HG03159 (cell line): ENCODE measurements around the gene PDE7B.
A peak's percentile ranks its signal among the peaks of the same experiment; 100 is the strongest.
"Not testable (repeated sequence)": the region's sequence is repeated elsewhere in the genome, so short reads cannot be mapped to it uniquely, and the experiment has no call there.

ENCODE experiments used
- ATAC-seq: cut with Tn5 transposase; IDR thresholded peaks from one replicate; pipeline ENCODE4 v1.9.1; 2021; ENCODE audit warnings: mild to moderate bottlenecking, moderate library complexity; ENCODE audit not compliant: unreplicated experiment

Gene PDE7B

DNA sequence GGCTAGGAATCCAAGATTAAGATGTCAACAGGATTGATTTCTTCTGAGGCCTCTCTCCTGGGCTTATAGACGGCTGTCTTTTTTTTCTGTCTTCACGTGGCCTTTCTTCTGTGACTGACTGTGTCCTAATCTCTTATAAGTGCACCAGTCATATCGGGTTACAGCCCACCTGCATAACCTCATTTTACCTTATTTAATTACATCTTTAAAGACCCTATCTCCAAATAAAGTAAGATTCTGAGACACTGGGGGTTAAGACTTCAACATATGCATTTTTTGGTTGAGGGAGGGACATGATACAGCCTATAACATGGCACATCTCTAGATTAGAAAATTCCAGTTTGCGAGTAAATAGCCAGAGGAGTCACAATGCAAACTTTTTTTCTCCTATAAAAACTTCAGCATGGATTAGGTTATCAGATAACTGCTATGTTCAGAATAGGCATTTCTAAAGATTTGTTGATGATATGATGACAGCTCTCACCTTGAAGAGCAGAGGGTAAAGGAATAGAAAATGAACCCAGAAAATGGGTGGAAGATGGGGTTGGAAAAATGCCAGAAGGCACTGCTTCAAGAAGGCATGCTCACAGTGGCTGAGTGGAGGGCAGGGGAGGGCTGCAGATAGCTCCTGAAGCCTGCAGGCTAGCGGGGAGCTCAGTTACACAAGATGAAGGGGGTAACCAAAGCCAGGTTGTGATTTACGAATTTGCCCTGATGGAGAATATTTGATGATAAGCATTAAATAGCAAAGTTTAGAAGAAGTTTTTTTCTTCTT lies 8.7 kb upstream of the PDE7B start:
- no peak for ATAC-seq

GRCh38 chr6:135850882-135851281 lies 619 bp upstream of the PDE7B start:
- ATAC-seq: no peak

GRCh38 chr6:135852746-135853145 lies 1.2 kb downstream of the PDE7B start:
- ATAC-seq: no peak

GRCh38 chr6:135853227-135853626 lies 1.7 kb downstream of the PDE7B start:
- ATAC-seq: no peak

GRCh38 chr6:135853986-135854385 lies 2.5 kb downstream of the PDE7B start:
- no peak for ATAC-seq

DNA sequence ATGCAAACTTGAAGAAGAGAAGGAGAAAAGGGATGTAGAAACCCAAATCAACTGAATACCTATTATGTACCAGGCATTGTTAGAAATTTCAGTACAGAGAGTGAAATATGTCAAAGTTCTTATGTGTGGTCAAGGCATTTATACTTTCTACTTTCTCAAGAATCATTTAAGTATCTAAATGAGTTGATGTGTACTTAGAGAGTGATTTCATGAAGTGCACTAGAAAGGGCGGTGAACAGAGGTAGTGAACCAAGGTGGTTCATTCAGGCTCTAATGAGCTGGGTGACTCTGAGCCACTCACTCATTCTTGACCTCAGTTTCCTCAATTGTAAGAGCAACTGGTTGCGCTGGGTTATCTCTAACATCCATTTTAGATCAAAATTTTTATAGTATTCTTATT lies 3.3 kb downstream of the PDE7B start:
- peak; percentile 41 for ATAC-seq

GRCh38 chr6:135858931-135859330 lies 7.4 kb downstream of the PDE7B start:
- no peak for ATAC-seq

DNA sequence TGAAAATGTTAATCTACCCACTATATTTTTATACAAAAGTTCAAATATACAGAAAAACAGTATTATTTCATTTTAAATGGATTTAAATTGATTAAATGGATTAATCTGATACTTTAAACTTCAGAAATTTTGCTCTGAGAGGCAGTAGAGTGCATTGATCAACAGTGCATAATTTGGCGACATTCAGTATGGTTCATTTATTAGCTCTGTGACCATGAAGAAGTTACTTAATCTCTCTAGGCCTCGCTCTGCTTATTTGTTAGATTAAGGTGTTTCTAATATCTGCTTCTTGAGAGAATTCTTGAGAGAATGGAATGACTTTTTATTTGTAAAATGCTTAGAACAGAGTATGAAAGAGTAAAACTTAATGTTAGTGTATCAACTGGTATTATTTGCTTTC lies 8.9 kb downstream of the PDE7B start:
- ATAC-seq: no peak

DNA sequence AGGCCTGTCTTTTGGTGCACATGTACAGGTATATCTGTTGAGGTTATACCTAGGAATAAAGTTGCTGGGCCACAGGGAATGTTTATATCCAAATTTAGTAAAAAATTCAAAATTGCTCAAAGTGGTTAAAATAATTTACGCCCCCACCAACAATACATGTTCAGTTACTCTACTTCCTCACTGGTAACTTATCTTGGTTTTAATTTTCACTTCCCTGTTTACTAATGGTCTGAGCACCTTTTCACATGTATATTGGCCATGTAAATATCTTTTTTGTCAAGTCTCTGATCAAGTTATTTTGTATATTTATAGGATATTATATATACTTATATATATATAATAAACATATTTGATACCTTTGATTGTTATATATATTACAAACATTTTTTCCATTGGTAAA lies 9.7 kb downstream of the PDE7B start:
- peak; percentile 94 for ATAC-seq

- not testable (repeated sequence) for ATAC-seq
These were observed 13.4 kb downstream of the PDE7B start for GRCh38 chr6:135864929-135865328.

DNA sequence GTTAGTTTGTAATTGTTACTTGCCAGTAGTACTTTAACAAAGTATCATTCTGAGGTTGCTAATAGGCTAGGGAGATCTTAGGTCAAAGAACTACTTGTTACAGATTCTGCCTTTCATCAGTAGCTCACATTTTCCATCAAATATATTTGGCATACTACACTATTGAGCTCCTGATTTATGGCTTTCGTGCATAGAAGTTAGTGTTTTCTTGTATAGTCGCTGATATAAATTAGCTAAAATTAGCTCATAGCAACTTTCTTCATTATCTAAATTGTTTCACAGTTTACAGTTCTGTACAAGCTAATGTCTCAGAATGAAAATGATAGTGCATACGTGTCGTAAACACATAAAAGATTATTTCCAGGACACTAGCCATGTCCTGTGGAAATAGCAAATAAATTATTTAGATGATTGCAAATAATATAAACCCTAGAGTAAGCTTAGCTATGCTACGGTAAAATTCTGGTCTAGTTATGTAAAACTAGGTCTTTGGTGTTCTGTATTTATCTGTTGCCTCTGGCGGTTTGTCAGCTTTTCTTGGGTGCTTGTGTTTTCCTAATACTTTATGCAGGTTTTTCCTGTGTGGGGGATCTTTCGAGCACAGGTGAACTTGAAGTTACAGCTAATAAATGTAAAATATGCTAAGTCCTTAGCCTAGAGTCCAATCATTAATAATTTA lies 15.1 kb downstream of the PDE7B start:
- no peak for ATAC-seq

- no peak for ATAC-seq
These were observed 15.8 kb downstream of the PDE7B start for GRCh38 chr6:135867332-135867731.

DNA sequence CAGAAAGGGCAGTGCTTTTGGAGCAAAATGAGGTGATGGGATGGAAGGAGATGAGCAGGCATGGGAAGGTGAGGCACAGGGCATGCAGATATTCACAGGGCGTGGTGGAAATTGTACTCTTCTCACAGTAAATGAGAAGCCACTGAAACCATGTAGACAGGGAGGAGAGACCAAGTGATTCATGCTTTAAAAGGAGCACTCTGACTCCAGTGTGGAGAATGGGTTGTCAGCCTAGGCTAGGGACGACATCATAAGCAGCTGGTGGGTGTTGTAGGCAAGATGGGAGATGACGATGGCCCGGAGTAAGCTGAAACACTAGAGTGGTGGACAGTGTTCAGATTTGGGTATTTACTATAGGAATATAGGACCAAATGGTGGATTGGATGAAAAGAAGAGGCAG lies 18.4 kb downstream of the PDE7B start:
- no peak for ATAC-seq

DNA sequence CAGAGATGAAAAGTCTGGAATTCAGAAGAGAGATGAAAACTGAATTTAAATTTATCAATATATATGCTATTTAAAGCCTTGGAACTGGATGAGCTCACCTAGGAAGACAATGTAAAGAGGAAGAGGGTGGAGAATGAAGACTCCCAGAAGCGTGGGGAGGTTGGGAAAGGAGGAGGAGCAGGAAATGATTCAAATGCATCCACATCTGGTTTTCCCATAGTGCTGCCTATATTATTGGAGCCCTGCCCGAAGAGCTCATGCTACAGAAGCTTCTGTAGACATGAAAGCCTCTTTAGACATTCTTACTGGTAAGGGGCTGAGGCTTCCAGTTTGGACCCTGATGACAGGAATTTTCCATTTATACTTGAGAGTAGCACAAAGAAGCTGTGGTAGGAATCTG lies 19.2 kb downstream of the PDE7B start:
- no peak for ATAC-seq

GRCh38 chr6:135871296-135871695 lies 19.8 kb downstream of the PDE7B start:
- no peak for ATAC-seq

DNA sequence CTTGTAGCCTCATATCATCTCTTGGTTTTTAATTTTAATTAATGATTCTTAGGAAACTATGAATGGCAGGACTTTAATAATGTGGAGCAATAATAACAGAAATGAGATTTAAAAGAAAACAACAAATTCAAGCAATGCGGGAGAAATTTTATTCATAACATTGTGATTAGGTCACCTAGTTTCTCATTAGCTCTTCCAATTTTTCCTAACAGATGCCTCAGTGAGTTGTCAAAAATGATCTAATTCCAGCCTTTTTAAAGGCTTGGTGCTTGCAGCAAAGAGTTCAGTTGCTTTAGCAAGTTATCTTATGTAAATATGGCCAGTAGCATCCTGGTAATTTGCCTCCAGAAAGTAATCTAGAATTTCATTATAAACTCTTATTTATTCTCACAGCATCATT lies 20.4 kb downstream of the PDE7B start:
- ATAC-seq: no peak

DNA sequence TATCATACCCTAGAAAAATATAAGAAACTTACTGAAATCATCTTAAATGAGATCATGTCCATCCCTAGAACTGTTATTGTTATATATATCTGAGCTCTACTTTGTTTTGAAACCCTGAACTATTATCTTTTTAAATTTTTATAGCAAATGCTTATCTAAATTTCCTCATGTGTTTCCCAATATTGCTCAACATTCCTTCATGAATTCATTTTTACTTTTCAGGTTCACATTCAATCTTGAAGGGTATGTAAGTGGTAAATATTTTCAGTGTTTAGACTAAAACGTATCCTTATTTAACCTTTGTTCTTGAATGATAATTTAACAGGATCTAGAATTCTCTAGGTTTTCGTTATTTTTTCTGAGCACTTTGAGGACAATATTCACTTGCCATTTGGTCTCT lies 23.9 kb downstream of the PDE7B start:
- no peak for ATAC-seq

DNA sequence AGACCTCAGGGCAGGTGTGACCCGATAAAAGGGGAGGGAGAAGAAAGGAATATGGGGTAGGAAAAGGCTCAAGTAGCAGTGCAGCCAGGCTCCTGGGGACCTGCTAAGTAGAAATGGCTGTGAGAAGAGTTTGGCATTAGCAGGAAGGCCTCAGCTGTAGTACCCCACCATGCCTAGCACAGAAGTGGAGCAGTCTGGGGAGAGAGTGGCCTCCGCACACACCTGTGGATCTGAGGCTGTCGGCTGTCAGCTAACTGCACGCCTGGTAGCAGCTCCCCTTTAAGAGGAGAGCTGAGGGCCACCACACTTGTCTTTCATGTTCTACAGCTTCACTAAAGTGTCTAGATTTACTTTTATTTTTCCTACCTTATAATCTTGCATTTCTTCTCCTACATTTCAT lies 24.6 kb downstream of the PDE7B start:
- ATAC-seq: no peak

DNA sequence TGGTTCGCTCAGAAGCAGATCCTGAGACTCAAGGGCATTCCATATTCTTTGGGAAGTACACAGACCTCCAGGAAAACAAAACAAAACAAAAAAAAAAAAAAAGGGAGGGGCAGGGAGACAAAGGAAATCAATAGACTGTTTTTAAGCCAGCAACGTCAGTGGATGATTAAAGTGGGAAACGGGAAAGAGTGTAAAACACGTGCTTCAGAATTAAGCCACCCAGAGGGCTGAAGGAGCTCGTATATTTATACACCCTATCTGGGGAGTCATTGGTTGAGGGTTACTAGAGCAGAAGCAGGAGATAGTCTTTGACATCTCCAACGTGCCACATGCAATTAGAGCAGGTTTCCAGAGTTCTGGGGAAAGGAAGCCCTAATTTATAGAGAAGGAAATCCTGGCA lies 26.2 kb downstream of the PDE7B start:
- ATAC-seq: no peak

GRCh38 chr6:135880066-135880972 lies 28.8 kb downstream of the PDE7B start:
- ATAC-seq: peak; percentile 93

GRCh38 chr6:135883045-135883444 lies 31.5 kb downstream of the PDE7B start:
- no peak for ATAC-seq

GRCh38 chr6:135883536-135883935 lies 32.0 kb downstream of the PDE7B start:
- no peak for ATAC-seq
